Trophoblast cell (in vitro differentiated cells and primary cell): ENCODE data around the gene DSCAM.

Source experiments
- DNase-seq, 2 donors: peaks; one replicate each; pipeline ENCODE4 v3.0.0-alpha.2; 2016
- H2AFZ ChIP-seq: 2 replicates; pipeline ENCODE4 v1.6.1; 2013; ENCODE audit warnings: low read length, moderate library complexity, mild to moderate bottlenecking; ENCODE audit not compliant: insufficient read depth, poor library complexity
- H2AK5ac ChIP-seq: 2 replicates; pipeline ENCODE4 v1.6.1; 2013; ENCODE audit warnings: mild to moderate bottlenecking, low read length
- H2BK120ac ChIP-seq: 2 replicates; pipeline ENCODE4 v1.6.1; 2013; ENCODE audit warnings: low read length, mild to moderate bottlenecking, moderate library complexity; ENCODE audit not compliant: insufficient read depth, poor library complexity
- H2BK12ac ChIP-seq: 2 replicates; pipeline ENCODE4 v1.6.1; 2013; ENCODE audit warnings: mild to moderate bottlenecking, low read length, moderate library complexity
- H2BK5ac ChIP-seq: 2 replicates; pipeline ENCODE4 v1.6.1; 2013; ENCODE audit warnings: low read length, low read depth, moderate library complexity, mild to moderate bottlenecking; ENCODE audit not compliant: poor library complexity
- H3K14ac ChIP-seq: 2 replicates; pipeline ENCODE4 v1.6.1; 2013; ENCODE audit warnings: mild to moderate bottlenecking, low read length
- H3K18ac ChIP-seq: 2 replicates; pipeline ENCODE4 v1.6.1; 2013; ENCODE audit warnings: mild to moderate bottlenecking, low read length
- H3K23ac ChIP-seq: 2 replicates; pipeline ENCODE4 v1.6.1; 2013; ENCODE audit warnings: low read length
- H3K27ac ChIP-seq: 2 replicates; pipeline ENCODE4 v1.5.1; 2013; ENCODE audit warnings: low read depth, mild to moderate bottlenecking, inconsistent platforms, low read length, moderate library complexity
- H3K27me3 ChIP-seq: 2 replicates; pipeline ENCODE4 v1.6.1; 2013; ENCODE audit warnings: inconsistent platforms, mild to moderate bottlenecking, low read length, moderate library complexity; ENCODE audit not compliant: insufficient read depth
- H3K36me3 ChIP-seq, 2 experiments: 1 replicate in 1 of 2; 2 replicates in 1 of 2; pipeline ENCODE4 v1.6.1; 2013; ENCODE audit warnings: low read length in 2 of 2, mild to moderate bottlenecking in 2 of 2, moderate library complexity in 1 of 2; ENCODE audit not compliant: insufficient read depth in 2 of 2, control insufficient read depth in 1 of 2
- H3K4ac ChIP-seq: 2 replicates; pipeline ENCODE4 v1.6.1; 2013; ENCODE audit warnings: low read depth, mild to moderate bottlenecking, low read length, moderate library complexity
- H3K4me1 ChIP-seq, 2 experiments: 1 replicate in 1 of 2; 2 replicates in 1 of 2; pipeline ENCODE4 v1.6.1; 2013; ENCODE audit warnings: low read length in 2 of 2, mild to moderate bottlenecking in 2 of 2, moderate library complexity in 1 of 2; ENCODE audit not compliant: insufficient read depth in 2 of 2, control insufficient read depth in 1 of 2
- H3K4me2 ChIP-seq: 2 replicates; pipeline ENCODE4 v1.6.1; 2013; ENCODE audit warnings: inconsistent platforms, mild to moderate bottlenecking, low read length, moderate library complexity
- H3K4me3 ChIP-seq: 2 replicates; pipeline ENCODE4 v1.5.1; 2013; ENCODE audit warnings: mild to moderate bottlenecking, low read depth, low read length, inconsistent platforms
- H3K79me1 ChIP-seq: one replicate; pipeline ENCODE4 v1.6.1; 2013; ENCODE audit warnings: low read length
- H3K79me2 ChIP-seq: 2 replicates; pipeline ENCODE4 v1.6.1; 2013; ENCODE audit warnings: low read length, mild to moderate bottlenecking; ENCODE audit not compliant: control insufficient read depth, insufficient read depth, poor library complexity
- H3K9ac ChIP-seq: 2 replicates; pipeline ENCODE4 v1.6.1; 2013; ENCODE audit warnings: mild to moderate bottlenecking, low read length
- H3K9me3 ChIP-seq: 2 replicates; pipeline ENCODE4 v1.6.1; 2013; ENCODE audit warnings: low read depth, mild to moderate bottlenecking, control low read depth, inconsistent platforms, low read length; ENCODE audit not compliant: insufficient read depth
- H4K12ac ChIP-seq: 2 replicates; pipeline ENCODE4 v1.6.1; 2013; ENCODE audit warnings: low read depth, mild to moderate bottlenecking, low read length, moderate library complexity
- H4K8ac ChIP-seq: 2 replicates; pipeline ENCODE4 v1.6.1; 2013; ENCODE audit warnings: low read depth, mild to moderate bottlenecking, low read length, moderate library complexity
- H4K91ac ChIP-seq: one replicate; pipeline ENCODE4 v1.6.1; 2013; ENCODE audit warnings: low read depth, mild to moderate bottlenecking, low read length, moderate library complexity
- WGBS: extraction: QIAGEN DNeasy Blood & Tissue Kit; methylation state at CpG from one replicate; pipeline ENCODE4 v1.1.7; 2013; ENCODE audit warnings: missing lambda C conversion rate; ENCODE audit not compliant: insufficient read length, insufficient coverage; ENCODE audit errors: extremely low coverage; 5-methylcytosine and 5-hydroxymethylcytosine counted together

DSCAM gene

DNA sequence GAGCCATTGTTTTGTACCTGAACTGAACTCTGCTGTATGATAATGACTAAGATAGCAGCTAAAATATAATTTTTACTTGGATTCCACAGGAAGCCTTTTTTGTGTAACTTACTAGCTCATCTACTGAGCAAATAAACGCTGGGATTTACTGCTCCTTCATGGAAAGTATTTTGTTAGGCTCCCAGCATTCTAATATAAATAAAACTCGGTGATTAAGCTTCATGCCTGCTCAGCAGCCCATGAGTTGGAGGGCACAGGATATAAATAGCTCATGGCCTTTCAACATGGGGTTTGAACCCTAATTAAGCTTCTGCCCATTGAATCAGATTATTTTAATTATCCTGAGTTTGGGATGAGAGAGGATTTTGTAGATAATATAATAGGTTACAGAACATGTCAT, 799.7 kb downstream of the DSCAM start:
- Histone ChIP-seq H3K4ac (no peak overlapping the region), H3K9me3 (peaks cover 3% of the 10 kb centered on the region), H3K27ac (no peak overlapping the region), H2BK5ac (no peak overlapping the region), H4K91ac (no peak overlapping the region), H2BK12ac (no peak overlapping the region), H3K36me3 (no peaks in the 10 kb centered on the region), H3K79me2 (no peaks in the 10 kb centered on the region), H3K4me2 (no peak overlapping the region), H2BK120ac (no peak overlapping the region), H3K23ac (no peak overlapping the region), H4K12ac (no peak overlapping the region), H2AK5ac (no peak overlapping the region), H3K9ac (no peak overlapping the region), H3K79me1 (no peaks in the 10 kb centered on the region), H3K4me1 (no peaks in the 10 kb centered on the region), H3K4me3 (no peak overlapping the region), H3K27me3 (no peaks in the 10 kb centered on the region), H3K14ac (no peak overlapping the region), H3K18ac (no peak overlapping the region), H4K8ac (no peak overlapping the region), H2AFZ (no peak overlapping the region)
- WGBS: no CpG with 5 or more reads among the region's 2 CpGs
- DNase-seq: no peak

- H3K36me3 ChIP-seq: no peaks in the 10 kb centered on the region
- DNase-seq: no peak
- no peak overlapping the region for H3K9ac ChIP-seq
- no peak overlapping the region for H2AK5ac ChIP-seq
- no peak overlapping the region for H4K12ac ChIP-seq
- H3K79me1 ChIP-seq: no peaks in the 10 kb centered on the region
- no peak overlapping the region for H3K18ac ChIP-seq
- H3K14ac ChIP-seq: no peak overlapping the region
- no peaks in the 10 kb centered on the region for H3K79me2 ChIP-seq
- H3K4ac ChIP-seq: no peak overlapping the region
- peaks cover 3% of the 10 kb centered on the region for H3K9me3 ChIP-seq
- H3K4me1 ChIP-seq: no peaks in the 10 kb centered on the region
- H3K4me2 ChIP-seq: no peak overlapping the region
- H3K4me3 ChIP-seq: no peak overlapping the region
- no peak overlapping the region for H2AFZ ChIP-seq
- no peak overlapping the region for H2BK120ac ChIP-seq
- H4K91ac ChIP-seq: no peak overlapping the region
- H3K27me3 ChIP-seq: no peaks in the 10 kb centered on the region
- no peak overlapping the region for H2BK5ac ChIP-seq
- no peak overlapping the region for H3K23ac ChIP-seq
- H4K8ac ChIP-seq: no peak overlapping the region
- H3K27ac ChIP-seq: no peak overlapping the region
- no CpG with 5 or more reads among the region's 12 CpGs for WGBS
- no peak overlapping the region for H2BK12ac ChIP-seq
Observed at GRCh38 chr21:40043866-40044265, 803.1 kb downstream of the DSCAM start.

DNA sequence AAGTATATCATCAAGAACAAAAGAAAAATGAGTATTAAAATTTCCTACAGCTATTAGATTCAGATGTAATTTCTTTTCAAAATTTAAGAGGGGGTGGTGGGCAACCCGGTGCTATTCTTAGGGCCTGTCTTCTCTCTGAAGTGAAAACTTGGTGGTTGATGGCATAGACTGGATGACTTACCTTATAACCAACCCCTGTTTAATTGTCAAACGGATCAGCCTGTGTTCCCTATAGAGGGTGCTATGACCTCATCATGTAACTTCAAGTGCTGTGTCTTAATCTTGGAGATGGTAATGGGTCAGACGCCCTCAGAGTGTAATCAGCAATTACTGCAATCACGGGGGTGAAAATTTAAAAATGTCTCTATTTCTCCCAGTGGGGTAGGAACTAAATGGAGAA, 803.5 kb downstream of the DSCAM start:
- WGBS: no CpG with 5 or more reads among the region's 4 CpGs

GRCh38 chr21:40041446-40041845, 805.5 kb downstream of the DSCAM start:
- Histone ChIP-seq H4K8ac (no peak overlapping the region), H3K9me3 (peaks cover 3% of the 10 kb centered on the region), H2BK5ac (no peak overlapping the region), H2BK12ac (no peak overlapping the region), H3K79me2 (no peaks in the 10 kb centered on the region), H3K27ac (no peak overlapping the region), H4K91ac (no peak overlapping the region), H3K4me2 (no peak overlapping the region), H2BK120ac (no peak overlapping the region), H3K4ac (no peak overlapping the region), H3K9ac (no peak overlapping the region), H3K79me1 (no peaks in the 10 kb centered on the region), H3K27me3 (no peaks in the 10 kb centered on the region), H3K36me3 (no peaks in the 10 kb centered on the region), H3K14ac (no peak overlapping the region), H3K23ac (no peak overlapping the region), H4K12ac (no peak overlapping the region), H2AFZ (no peak overlapping the region), H2AK5ac (no peak overlapping the region), H3K18ac (no peak overlapping the region), H3K4me3 (no peak overlapping the region), H3K4me1 (no peaks in the 10 kb centered on the region)
- DNase-seq: no peak
- no CpG with 5 or more reads among the region's 6 CpGs for WGBS

More for the DNA sequence above, 803.5 kb downstream of the DSCAM start:
- H3K36me3 ChIP-seq: no peaks in the 10 kb centered on the region
- no peak overlapping the region for H2BK12ac ChIP-seq
- H4K91ac ChIP-seq: no peak overlapping the region
- no peak overlapping the region for H3K9ac ChIP-seq
- H3K79me1 ChIP-seq: no peaks in the 10 kb centered on the region
- no peak overlapping the region for H3K18ac ChIP-seq
- no peak overlapping the region for H2AFZ ChIP-seq
- H3K4ac ChIP-seq: no peak overlapping the region
- H2BK120ac ChIP-seq: no peak overlapping the region
- H3K23ac ChIP-seq: no peak overlapping the region
- DNase-seq: no peak
- H3K79me2 ChIP-seq: no peaks in the 10 kb centered on the region
- H2AK5ac ChIP-seq: no peak overlapping the region
- H3K4me3 ChIP-seq: no peak overlapping the region
- H3K9me3 ChIP-seq: peaks cover 3% of the 10 kb centered on the region
- no peak overlapping the region for H3K4me2 ChIP-seq
- no peak overlapping the region for H4K12ac ChIP-seq
- H3K27ac ChIP-seq: no peak overlapping the region
- H2BK5ac ChIP-seq: no peak overlapping the region
- H4K8ac ChIP-seq: no peak overlapping the region
- no peaks in the 10 kb centered on the region for H3K4me1 ChIP-seq
- no peaks in the 10 kb centered on the region for H3K27me3 ChIP-seq
- H3K14ac ChIP-seq: no peak overlapping the region
